Stimulated activated CD8-positive, alpha-beta memory T cell treated with anti-CD3 and anti-CD28 coated beads, Interleukin-12 subunit alpha, Interleukin-12 subunit beta, amount 100 ng/mL, for 24 hours (primary cell): Measurements from ENCODE around the gene CHCHD6.

Source experiments
- DNase-seq: peaks from one replicate; pipeline ENCODE4 v3.0.0-alpha.2; 2020; ENCODE audit errors: extremely low read depth

CHCHD6 gene

DNA sequence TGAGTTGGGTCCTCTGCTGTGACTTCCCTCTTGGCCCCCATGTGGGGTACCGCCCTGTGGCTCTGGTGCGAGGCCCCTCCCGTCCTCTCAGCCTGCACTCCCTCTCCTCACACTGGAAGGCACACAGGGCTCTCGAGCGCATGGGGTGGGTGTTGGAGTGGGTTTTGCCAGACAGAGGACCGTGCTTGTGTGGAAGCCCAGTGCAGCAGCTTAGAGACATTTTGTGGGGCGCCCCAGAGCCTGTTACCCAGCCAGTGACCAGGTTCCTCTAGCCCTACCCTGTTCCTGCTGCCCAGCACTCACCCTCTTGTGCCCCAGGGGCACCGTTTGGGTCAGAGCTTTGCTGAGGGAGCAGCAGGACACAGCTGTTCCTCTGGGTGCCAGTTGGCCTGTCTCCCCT lies 288.7 kb downstream of the CHCHD6 start:
- no peak for DNase-seq

DNA sequence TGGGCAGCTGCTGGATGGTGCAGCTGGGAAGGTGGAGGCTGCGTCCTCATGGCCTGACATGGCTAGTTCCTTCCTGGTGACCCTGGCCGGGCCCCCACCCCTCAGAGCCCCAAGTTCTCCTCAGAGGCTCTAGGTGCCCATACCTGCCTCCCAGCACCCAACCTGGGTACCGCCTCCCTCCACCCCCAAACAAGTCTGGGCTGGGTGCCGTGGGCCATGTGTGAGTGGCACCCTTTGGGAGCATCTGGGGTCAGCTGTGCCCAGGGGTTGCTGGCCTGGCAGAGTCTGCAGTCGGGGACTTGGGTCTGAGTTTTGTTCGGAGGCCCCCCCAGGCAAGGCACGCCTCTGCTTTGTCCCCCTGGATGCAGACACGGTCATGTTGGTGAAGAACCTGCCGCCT lies 289.4 kb downstream of the CHCHD6 start:
- no peak for DNase-seq

DNA sequence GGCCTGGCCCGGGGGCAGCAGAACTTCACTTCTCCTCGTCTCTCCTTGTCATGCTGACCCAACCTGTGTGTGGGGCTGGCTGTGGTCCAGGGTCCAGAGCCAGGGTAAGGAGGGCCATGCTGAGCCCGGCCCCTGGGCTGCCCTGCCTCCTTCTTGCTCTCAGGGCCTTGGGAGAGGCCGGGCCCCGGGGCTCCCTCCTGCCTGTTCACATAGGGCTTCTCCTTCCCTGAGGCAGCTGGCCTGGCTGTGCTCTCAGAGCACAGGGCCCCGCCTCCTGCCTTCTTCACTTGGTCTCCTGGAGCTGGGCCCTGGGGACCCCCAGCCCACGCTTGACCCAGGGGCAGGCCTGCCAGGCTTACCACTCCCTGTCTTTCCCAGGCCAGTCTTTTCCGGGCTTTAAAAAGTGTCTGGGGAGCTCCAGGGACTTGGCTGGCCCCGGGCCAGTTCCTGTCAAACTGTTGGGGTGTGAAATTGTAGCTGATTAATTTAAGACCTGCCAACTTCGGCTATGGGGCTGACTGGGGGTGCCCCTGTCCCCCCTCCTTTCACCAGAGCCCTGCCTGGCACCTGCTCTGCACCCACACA lies 290.7 kb downstream of the CHCHD6 start:
- no peak for DNase-seq

DNA sequence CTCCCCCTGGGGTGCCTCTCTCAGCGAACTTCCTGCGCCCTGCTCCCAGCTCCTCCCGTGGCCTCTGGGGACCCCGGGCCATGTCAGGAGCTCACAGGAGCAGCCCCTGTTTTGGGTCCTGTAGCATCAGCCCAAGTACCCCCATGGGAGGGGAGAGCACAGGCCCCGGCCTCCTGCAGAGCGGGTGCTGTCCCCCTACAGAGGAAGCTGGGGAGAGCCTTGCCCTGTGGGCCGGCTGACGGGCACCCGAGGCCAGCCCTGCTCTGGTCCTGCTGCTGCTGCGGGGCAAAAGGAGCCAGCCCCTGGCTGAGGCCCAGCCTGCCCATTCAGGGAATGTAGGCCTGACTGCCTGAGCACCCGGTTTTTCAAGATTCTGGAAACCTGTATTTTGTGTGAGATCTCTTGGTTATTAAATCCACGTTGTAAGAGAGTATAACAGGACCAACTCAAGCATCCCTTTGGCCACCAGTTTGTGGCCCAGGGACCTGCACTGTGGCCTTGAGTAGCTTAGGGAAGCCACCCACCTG lies 291.3 kb downstream of the CHCHD6 start:
- DNase-seq = no peak

DNA sequence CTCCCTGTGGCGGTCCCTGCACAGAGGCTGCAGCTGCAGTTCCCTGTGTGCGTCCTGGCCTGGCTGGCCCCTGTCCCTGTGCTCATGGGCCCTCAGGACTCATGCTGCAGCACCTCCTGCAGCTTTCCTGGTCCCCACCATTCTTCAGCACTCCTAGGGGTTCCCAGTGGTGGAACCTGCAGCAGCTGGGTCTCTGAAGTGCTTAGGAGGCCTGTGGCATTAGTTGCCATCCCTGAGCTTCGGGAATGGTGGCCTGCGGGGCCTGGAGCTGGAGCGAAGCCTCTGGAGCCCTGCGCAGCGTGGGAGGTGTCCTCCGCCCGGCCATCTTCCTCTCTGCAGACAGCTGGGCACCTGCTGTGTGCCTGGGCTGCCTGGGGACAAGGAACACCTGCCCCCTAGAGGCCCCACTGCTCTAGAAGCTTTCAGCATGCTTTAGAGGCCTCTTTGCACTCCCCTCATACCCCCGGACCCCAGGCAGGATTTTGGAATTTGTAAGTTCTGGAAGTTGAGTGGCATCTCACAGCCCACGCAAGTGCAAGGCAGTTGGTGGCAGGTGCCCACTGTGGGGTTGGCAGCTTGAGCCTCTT lies 292.0 kb downstream of the CHCHD6 start:
- DNase-seq = no peak

DNA sequence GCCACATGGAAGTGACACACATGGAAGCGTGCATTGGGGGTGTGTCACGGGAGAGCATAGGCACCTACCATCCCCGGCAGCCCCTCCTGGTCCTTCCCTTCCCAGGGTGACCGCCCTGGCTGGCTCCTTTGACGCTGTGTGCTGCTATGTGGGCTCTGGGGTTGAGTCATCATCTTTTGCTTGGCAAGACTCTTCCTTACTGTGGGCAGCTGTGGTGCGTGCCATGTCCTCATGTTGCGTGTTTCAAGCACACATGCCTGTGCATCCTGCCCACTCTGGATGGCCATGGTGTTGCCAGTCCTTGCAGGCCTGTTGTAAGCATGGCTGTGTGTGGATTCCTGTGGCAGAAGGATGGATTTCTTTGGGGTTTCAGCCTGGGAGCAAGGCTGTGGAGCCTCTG lies 292.9 kb downstream of the CHCHD6 start:
- DNase-seq = no peak

DNA sequence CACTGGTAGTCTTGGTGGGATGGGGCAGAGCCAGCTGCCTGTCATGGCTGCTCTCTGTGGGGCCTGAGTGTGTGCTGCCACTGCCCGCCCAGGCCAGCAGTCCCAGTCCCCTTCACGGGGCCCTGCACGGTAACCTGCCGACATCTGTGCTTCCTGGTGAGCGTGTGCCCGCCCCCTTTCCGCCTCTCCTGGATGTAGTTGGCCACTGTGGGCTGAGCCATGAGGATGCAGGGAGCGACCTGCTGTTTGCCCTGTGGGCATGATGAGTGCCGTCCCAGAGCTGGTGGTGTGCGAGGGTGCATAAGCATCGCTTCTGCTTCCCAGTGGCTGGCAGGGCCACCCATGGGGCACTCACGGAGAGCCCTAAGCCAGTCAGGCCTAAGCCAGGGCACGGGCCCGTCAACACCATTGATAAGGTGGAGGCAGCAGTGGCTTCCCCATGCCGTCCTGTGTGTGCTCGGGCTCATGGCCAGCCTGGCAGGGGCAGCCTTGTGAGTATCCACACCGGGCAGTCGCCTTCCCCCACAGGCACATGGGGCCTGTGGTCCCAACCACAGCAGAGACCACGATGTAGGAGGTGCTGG lies 293.5 kb downstream of the CHCHD6 start:
- DNase-seq = no peak

DNA sequence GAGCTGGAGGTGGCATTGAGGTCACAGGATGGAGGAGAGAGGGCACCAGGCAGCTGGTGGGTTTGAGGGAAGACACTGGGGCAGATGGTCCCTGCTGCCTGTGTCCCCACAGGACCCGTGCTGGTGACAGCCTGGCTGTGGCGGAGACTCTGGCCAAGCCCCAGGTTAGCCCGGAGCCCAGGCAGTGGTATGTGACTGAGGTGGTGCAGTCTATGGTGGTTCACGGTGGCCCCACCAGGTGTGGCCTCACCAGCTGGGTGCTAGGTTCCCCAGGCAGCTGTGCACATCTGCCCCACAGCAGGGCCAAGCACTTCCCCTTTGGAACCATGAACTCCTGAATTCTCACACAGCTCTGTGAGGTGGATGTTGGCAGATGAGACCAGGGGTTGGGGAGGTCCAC lies 294.3 kb downstream of the CHCHD6 start:
- no peak for DNase-seq

DNA sequence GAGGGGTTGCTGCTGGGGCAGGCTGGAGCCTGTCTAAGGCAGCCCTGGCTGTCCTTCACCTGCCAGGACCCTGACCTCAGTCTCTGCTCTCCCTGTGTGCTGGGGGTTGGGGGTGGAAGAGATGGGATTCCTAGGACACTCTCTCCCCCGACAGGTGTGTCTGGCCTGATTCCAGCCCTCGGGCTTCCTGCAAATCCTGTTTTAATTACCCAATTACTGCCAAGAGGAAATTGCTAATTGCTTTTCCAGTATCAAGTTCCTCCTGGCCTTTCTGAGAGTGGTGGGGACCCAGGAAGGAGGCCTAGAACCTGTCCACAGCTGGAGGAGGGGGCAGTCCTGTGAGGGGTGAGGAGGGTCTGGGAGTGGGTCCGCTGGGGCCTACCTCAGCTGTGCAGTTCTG lies 294.7 kb downstream of the CHCHD6 start:
- no peak for DNase-seq

DNA sequence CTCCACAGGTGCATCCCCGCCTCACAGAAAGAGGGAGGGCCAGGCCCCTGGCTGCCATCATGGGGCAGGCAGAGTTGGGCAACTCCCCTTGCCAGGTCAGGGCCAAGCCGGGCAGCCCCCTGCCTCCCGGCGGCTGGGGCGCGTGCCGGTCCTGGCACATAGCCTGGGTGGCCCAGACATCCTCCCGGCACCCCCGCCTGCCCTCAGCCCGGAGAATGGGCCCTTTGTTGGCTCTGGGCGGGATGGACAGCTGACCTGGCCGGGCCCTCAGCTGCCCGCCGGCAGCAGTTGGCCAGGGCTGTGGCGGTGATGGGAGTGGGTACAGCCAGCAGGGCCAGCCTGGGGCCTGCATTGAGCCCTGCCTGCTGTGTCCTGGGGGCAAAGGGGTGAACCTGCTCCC lies 295.3 kb downstream of the CHCHD6 start:
- no peak for DNase-seq

DNA sequence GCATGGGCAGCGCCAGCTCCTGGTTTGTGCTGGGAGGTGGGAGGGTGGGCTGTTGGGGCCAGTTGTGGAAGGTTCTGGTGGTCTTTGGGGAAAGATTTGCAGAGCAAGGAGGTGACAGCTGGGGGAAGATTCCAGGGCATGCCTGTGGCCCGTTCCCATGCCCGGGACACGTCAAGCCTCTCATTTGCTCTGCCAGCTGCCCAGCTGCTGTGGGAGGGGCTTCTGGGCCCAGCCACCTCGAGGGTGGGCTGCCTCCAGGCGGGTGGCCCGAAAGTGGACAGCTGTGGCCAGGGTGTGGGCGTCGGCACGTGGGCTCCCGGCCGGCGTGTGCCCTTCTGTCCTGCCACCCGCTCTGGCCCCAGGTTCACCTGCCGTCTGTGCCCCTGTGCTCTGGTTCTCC lies 296.1 kb downstream of the CHCHD6 start:
- no peak for DNase-seq

DNA sequence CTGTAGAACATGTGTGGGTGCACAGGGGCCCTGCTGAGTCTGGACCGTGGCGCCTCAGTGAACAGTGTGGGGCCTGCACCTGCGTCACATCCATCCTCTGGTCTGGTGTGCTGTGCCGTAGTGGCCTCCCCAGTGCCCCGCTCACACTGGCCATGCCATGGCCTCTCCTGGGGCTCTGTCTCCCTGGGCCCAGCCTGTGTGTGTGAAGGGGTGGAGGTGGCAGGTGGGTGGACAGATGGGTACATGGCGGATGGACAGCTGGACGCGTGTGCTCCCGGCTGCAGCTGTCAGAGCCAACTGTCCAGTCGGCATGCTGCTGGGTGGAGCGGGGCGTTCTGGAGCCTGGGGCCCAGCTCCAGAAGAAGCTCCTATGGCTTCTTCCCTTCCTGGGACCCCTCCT lies 296.7 kb downstream of the CHCHD6 start:
- DNase-seq = no peak

DNA sequence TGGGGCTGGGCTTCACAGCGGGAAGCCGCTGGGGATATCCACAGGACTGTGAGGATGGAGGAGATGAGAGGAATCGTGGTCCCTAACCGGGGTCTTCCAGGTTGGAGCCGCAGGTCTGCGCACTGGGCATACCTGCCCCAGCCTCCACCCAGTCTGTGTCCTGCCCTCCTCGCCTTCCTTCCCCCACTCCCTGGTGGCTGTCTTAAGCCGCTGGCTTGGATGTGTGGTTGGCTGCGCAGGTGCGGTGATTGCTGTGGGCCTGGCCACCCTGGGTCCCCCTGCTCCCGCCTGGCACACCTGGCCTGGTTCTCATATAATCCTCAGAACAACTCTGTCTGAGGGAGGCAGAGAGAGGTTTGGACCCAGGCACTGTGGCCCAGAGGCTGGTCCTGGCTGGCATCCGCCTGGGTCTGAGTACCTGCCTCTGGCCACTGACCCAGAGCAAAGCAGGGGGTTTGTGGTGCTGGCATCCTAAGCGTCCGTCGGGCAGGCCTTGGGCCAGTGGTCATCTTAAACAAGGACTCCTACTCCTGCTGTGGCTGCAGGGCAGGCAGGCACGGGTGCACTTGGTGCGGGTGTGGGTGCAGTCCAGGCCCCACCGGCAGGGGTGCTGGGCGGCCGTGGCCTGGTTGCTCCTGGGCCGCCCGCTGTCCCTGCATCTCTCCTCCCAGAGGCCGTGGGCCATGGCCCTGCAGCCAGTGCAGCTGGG lies 297.6 kb downstream of the CHCHD6 start:
- DNase-seq = no peak

DNA sequence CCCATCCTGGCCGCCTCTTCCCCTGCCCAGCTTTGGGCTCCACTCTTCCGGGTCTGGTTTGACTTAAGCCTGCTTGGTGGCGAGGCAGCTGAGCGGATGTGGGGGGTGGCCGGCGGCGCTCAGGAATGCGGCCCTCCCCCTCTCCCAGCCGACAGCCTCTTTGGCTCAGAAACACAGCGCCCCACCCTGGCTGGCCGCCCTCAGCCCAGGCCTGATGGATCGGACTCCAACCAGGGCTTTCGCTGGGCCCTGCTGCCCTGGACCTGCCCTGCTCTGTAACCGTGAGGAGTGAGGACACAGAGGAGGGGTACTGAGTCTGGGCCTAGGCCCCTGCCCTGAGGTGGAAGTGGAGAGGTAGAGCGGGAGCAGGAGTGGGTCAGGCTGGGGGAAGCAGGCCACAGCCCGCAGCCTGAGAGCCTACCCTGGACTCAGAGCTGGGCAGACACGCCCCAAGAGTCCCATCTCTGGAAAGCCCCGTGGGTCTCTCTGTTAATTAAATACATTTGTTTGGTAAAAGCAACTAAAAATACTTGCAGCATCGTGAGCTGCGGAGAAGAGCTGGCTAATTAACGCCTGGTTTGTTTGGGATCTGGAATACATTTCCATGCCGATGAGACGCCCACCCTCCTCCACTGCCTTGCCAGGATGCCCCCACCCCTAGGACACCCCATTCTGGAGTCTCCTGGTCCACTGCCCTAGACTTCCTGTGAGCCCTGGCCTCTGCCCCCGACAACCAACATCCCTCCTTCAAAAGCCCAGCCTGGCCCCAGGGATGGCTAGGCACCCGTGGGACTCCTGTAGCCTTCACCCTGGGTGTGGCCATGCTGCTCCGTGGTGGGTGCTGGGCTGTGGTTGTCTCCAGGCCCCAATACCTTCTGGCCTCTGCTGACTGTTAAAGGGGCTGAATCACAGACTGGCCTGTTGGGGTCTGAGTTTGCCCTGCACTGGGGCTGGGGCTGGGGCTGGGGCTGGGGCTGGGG lies 298.4 kb downstream of the CHCHD6 start:
- DNase-seq = no peak

DNA sequence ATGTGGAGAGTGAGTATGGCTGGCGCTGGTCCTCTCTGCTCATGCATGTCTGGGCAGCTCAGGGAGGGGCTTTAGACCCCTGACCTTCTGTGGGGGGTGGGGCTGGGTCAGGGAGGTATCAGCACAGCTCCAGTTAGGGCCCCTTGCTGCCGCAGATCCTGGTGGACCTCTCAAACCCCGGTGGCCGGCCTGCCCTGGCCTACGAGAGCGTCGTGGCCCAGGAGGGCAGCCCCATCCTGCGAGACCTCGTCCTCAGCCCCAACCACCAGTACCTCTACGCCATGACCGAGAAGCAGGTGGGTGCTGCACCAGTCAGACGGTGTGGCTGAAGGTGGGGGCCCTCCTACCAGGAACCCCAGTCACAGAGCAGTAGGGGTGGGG lies 299.1 kb downstream of the CHCHD6 start:
- DNase-seq = no peak

DNA sequence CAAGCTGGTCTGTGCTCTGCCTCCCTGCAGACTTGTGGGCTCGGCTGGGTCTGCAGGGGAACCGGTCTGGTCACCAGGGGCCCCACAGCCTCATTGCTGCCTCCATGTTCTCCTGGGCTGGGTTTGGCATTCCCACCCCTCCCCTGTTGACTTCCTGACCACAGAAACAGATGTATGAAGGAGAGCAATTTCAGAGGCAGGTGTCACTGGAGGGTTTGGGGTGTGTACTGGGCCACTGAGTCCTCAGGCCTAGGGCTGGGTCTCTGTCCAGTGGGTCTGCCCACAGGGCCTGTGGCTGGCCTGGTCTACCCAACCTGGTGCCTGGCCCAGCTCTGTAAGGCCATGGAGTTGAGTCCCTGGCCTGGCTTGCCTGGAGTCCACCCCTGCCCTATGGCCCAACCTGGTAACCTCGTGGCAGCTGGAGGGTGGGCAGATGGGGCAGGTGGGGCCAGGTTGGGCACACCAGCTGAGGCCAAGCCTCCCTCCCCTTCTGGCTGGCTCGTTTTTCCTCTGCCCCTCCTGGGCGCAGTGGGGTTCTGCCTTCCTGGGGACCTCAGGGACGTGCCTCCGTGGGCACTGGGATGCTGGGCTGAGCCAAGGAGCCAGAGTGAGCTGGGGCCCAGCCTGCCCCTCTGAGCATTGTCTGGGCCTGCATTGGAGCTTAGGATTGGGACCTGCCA lies 299.7 kb downstream of the CHCHD6 start:
- no peak for DNase-seq

DNA sequence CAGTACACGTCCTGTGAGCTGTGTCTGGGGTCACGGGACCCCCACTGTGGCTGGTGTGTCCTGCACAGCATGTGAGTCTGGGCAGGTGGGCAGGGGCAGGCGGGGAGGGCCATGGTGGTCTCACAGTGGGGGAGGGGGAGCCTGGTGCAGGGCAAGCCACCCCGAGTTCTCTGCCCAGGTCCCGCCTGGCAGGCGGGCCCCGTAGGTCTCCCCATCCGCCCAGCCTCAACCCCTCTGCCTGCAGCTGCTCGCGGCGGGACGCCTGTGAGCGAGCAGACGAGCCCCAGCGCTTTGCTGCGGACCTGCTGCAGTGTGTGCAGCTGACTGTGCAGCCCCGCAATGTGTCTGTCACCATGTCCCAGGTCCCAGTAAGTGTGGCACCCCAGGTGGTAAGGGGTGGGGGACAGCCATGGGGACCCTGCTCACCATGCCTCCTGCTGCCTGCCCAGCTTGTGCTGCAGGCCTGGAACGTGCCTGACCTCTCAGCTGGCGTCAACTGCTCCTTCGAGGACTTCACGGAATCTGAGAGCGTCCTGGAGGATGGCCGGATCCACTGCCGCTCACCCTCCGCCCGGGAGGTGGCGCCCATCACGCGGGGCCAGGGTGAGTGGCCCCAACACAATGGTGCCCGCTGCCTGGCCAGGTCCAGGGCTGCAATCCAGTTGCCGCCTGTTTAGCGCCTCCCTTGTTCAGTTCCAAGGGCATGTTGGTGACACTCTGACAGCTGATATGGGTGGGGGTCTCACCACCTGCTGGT lies 300.8 kb downstream of the CHCHD6 start:
- DNase-seq = no peak

DNA sequence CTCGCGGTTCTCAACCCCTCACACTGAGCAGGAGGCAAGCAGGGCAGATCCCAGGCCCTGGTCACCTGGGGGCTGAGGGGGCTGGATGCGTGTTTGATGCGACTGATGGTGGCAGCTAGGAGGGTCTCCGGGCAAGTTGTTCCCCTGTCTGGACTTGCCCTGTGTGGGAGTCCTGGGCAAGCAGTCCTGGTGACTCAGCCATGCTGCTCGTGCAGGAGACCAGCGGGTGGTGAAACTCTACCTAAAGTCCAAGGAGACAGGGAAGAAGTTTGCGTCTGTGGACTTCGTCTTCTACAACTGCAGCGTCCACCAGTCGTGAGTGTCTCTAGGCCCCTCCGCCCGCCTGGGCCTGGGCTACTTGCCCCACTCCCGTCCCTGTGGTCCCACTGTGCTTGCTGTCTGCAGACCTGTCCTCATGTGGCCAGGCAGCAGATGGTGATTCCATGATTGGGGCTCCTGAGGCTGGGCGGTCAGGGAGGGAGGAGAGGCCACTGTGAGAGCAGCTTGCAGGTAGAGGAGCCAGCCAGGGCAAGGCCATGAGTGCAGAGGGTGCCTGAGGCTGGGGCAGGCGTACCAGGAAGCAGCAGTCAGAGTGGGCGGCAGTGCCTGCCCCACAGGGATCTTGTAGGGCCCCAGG lies 301.9 kb downstream of the CHCHD6 start:
- no peak for DNase-seq

DNA sequence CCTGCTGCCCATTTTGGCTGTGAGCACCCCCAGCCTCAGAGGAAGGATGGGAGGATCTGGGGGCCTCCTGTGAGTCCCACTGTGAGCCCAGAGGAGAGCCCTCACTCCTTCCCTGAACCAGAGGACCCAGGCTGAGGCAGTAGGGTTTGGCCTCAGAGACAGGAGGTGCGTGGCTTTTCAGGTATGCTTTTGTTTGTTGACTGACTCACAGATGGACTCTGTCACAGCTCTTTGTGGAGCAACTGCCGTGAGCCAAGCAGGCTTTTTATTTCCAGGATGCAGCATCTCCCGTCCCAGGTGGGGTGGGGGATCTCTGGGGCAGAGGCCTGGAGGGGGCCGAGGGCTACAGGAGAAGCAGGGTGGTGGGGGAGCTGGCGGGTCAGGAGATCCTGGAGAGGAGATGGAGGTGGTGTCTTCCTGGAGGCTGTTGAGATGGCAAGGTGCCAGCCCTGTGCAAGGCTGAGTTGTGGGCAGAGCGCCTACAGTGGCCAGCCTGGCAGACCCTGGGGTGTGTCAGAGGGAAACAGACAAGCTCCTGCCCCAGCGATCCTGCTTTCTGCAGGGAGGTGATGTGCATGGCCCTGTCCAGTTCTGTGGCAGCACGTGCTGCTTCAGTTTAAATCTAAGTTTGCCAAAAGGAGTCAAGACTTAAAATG lies 302.9 kb downstream of the CHCHD6 start:
- no peak for DNase-seq
